Measurements from ENCODE around the gene FBP1.

- TF ChIP-seq CTCF (IDR thresholded peaks at IDR 0.05; ENCODE audit: low read length) (no peak), EZH2 (IDR thresholded peaks at IDR 0.05; ENCODE audit: borderline replicate concordance, low read length) (no peak)
Observed at GRCh38 chr9:94644543-94644942, 5.2 kb upstream of the FBP1 start.

Data from OCI-LY1 (cell line).